ENCODE measurements around the gene NFATC4. TPM values are rescaled to one million over a fixed set of nuclear protein-coding genes. Genes with fewer than 3 reads are reported as not detected.

Gene NFATC4
- total and polyA plus RNA-seq, 2 experiments from 2014 or later, result 20.9 to 26.6 TPM

DNA sequence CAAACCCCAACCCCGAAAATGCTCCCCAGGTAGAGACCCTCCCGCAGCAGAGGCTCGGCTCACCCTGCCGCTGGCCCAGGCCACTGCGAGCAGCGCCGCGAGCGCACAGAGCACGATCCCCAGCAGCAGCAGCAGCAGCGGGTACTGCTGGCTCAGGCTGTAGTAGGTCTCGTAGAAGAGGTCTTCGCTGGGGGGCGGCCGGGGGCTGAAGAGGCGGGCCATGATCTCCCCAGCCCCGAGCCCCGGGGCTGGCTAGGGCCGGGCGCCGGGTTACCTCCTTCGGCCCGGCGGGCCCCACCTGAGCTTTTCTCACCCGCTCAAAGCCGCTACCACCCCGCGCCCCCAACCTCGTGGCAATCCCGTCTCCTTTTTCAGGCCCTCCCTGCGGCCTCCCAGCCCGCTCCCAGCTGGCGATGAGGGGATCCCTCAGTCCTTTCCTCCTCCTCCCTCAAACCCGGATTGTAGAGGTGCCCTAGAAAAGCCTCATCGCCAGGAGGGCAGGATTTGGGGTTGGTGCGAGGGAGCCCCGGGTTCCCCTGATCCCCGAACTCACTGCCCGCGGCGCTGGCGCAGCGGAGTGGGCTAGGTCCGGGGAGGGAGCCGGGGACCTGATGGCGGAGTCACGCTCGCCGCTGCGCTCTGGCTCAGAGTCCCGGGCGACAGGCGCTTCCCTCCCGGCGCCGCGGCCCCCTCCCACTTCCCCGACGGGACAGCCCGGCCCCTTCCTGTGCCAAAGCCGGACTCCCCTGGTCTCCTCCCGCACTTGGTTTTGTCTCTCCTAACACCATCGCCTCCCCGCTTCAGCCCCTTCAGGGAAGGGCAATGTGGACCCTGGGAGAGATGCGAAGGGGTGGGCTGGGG lies 33.3 kb upstream of the NFATC4 start, which contains the start of gene ADCY4:
Gene ADCY4 (minus strand): TSS at position 641 of the 861 bp plus-strand sequence. CDS start 419 bp downstream, at position 222.
- Histone ChIP-seq H4K20me1 (replicated peaks; ENCODE audit: insufficient read depth) (peaks cover 4% of the 10 kb centered on the region), H2AFZ (peak within 1 kb of the TSS; percentile 100), H3K4me1 (ENCODE audit: insufficient read depth) (peaks cover 26% of the 10 kb centered on the region; the same call in 1 of the 2 replicates), H3F3A (replicated peaks; ENCODE audit: low read depth) (0 out of 2 replicates have a peak, but pooled peaks cover 8% of the 10 kb centered on the region), H3K27me3 (ENCODE audit: insufficient read depth) (peaks cover 98% of the 10 kb centered on the region), H3K4me2 (peak within 1 kb of the TSS; percentile 92), H3K27ac (ENCODE audit: low read depth) (no peak within 1 kb of the TSS), H3K4me3 (peak within 1 kb of the TSS; percentile 80), H3K9me2 (ENCODE audit: insufficient read depth) (no peaks in the 10 kb centered on the region), H3K36me3 (ENCODE audit: insufficient read depth) (no peaks in the 10 kb centered on the region), H3K79me2 (replicated peaks; ENCODE audit: insufficient read depth) (no peaks in the 10 kb centered on the region)
- DNase-seq (ENCODE audit: low spot score), result peak; percentile 56
- Mint-ChIP-seq H3K27me3 (ENCODE audit: insufficient read depth, low read depth, poor library complexity) (peaks cover 92% of the 10 kb centered on the region), H3K4me3 (peak within 1 kb of the TSS; percentile 83), H3K36me3 (ENCODE audit: low read depth) (no peaks in the 10 kb centered on the region), H3K9me3 (no peaks in the 10 kb centered on the region), H3K27ac (no peak within 1 kb of the TSS), H3K4me1 (peaks cover 23% of the 10 kb centered on the region)
- TF ChIP-seq EZH2 (IDR thresholded peaks at IDR 0.05; ENCODE audit: low read depth, unreplicated experiment) (peak; percentile 48), CREB1 (CRISPR knock-in tag; IDR thresholded peaks at IDR 0.05; ENCODE audit: low read depth) (no peak), REST (IDR thresholded peaks at IDR 0.05; ENCODE audit: unreplicated experiment) (no peak), ETS1 (IDR thresholded peaks at IDR 0.05) (no peak), ZNF114 (CRISPR knock-in tag; IDR thresholded peaks at IDR 0.05) (no peak)
- peak; percentile 17 for ATAC-seq

DNA sequence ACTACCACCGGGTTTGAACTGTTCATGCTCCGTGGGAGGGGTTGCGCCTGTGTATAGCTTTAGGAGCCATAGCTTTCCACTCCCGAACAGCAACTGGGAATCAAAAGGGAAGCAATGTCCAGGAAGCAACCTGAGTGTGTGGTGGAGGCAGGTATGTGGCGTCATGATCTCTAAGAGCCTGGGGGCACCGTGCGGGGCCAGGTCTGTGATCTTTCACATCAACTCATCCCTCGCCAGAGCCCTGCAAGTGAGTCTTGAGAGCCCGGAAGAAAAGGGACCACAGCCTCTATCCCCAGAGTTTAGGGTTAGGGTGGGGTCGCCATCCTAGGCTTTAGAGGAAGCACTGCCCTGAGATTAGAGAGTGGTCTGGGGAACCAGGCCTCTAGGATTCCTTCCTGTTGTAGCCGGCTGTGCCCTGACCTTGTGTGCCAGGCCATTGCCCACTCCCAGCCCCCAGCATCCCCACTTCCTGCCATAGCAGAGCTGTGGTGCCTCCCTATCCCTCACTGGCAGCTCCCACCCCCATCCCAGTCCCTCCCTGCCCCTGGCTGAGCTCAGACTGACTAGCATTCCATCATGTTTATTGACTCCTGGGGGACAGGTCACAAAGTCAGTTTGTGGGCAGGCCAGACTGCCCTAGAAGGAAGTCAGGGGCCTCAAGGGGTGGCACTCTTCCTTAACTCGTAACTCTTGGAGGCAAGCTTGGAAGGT lies 32.4 kb upstream of the NFATC4 start:
- peak; percentile 30 for DNase-seq (ENCODE audit: low spot score)
- Mint-ChIP-seq H3K27ac (no peak overlapping the region), H3K36me3 (ENCODE audit: low read depth) (no peaks in the 10 kb centered on the region), H3K4me3 (peak overlapping the region; percentile 83), H3K27me3 (ENCODE audit: insufficient read depth, low read depth, poor library complexity) (peaks cover 94% of the 10 kb centered on the region), H3K4me1 (peaks cover 23% of the 10 kb centered on the region), H3K9me3 (no peaks in the 10 kb centered on the region)
- Histone ChIP-seq H3F3A (replicated peaks; ENCODE audit: low read depth) (0 out of 2 replicates have a peak, but pooled peaks cover 8% of the 10 kb centered on the region), H3K27me3 (ENCODE audit: insufficient read depth) (peaks cover 100% of the 10 kb centered on the region), H3K4me3 (peak overlapping the region; percentile 80), H3K79me2 (replicated peaks; ENCODE audit: insufficient read depth) (no peaks in the 10 kb centered on the region), H2AFZ (peak overlapping the region; percentile 100), H3K9me2 (ENCODE audit: insufficient read depth) (no peaks in the 10 kb centered on the region), H3K27ac (ENCODE audit: low read depth) (no peak overlapping the region), H3K4me2 (peak overlapping the region; percentile 92), H4K20me1 (replicated peaks; ENCODE audit: insufficient read depth) (peaks cover 4% of the 10 kb centered on the region), H3K36me3 (ENCODE audit: insufficient read depth) (no peaks in the 10 kb centered on the region), H3K4me1 (ENCODE audit: insufficient read depth) (peaks cover 26% of the 10 kb centered on the region; the same call in 1 of the 2 replicates)
- TF ChIP-seq REST (IDR thresholded peaks at IDR 0.05; ENCODE audit: unreplicated experiment) (no peak), ETS1 (IDR thresholded peaks at IDR 0.05) (no peak)
- no peak for ATAC-seq

Data from GM23338 (cell line).